Natural killer cell (primary cell): ENCODE measurements around the gene USH1G. TPM values are rescaled to one million over a fixed set of nuclear protein-coding genes. Genes with fewer than 3 reads are reported as not detected.

Experiments
- ATAC-seq, 3 donors: fragments of 150-1000 bp in 2 of 3; fragments of 200-7000 bp in 1 of 3; cut with Tn5 transposase; 1 replicate in 1 of 3; 2 replicates in 2 of 3; pipeline ENCODE4 v1.10.0; 2021; ENCODE audit warnings: mild to moderate bottlenecking in 2 of 3, moderate library complexity in 2 of 3
- DNase-seq, 2 donors: peaks; one replicate each; pipeline versions ENCODE4 v3.0.0 to v3.0.0-alpha.2; 2013 to 2021; ENCODE audit warnings: mixed read lengths in 1 of 2
- H3K27ac ChIP-seq: one replicate; pipeline ENCODE4 v1.5.1; 2013; ENCODE audit warnings: mild to moderate bottlenecking, low read length
- H3K27me3 ChIP-seq: one replicate; pipeline ENCODE4 v1.6.1; 2013; ENCODE audit warnings: low read length; ENCODE audit not compliant: control insufficient read depth, insufficient read depth
- H3K36me3 ChIP-seq: one replicate; pipeline ENCODE4 v1.6.1; 2013; ENCODE audit warnings: low read length; ENCODE audit not compliant: control insufficient read depth, insufficient read depth
- H3K4me1 ChIP-seq: one replicate; pipeline ENCODE4 v1.6.1; 2013; ENCODE audit warnings: low read length; ENCODE audit not compliant: control insufficient read depth, insufficient read depth
- H3K4me3 ChIP-seq: one replicate; pipeline ENCODE4 v1.5.1; 2013; ENCODE audit warnings: low read length
- H3K9me3 ChIP-seq: one replicate; pipeline ENCODE4 v1.6.1; 2013; ENCODE audit warnings: low read length; ENCODE audit not compliant: control insufficient read depth, insufficient read depth
- H3K27ac Mint-ChIP-seq, 2 donors: one replicate each; pipeline ENCODE4 v1.8.0; 2022; ENCODE audit warnings: mild to moderate bottlenecking in 2 of 2, mixed read lengths in 2 of 2, moderate library complexity in 1 of 2
- H3K27me3 Mint-ChIP-seq, 2 donors: one replicate each; pipeline ENCODE4 v1.8.0; 2022; ENCODE audit warnings: low read depth in 2 of 2, mixed read lengths in 2 of 2
- H3K36me3 Mint-ChIP-seq: one replicate; pipeline ENCODE4 v1.8.0; 2022; ENCODE audit warnings: mixed read lengths
- H3K4me1 Mint-ChIP-seq, 2 donors: one replicate each; pipeline ENCODE4 v1.8.0; 2022; ENCODE audit warnings: mixed read lengths in 2 of 2
- H3K4me3 Mint-ChIP-seq: one replicate; pipeline ENCODE4 v1.8.0; 2022; ENCODE audit warnings: mild to moderate bottlenecking, moderate library complexity, mixed read lengths
- H3K9me3 Mint-ChIP-seq, 2 donors: one replicate each; pipeline ENCODE4 v1.8.0; 2022; ENCODE audit warnings: mixed read lengths in 2 of 2
- CTCF ChIP-seq: fragments of 200-600 bp; IDR thresholded peaks from one replicate; pipeline ENCODE4 v1.8.0; 2022; ENCODE audit warnings: antibody characterized with exemption
- WGBS: methylation state at CpG from one replicate; pipeline ENCODE4 v1.1.7; 2013; ENCODE audit warnings: missing lambda C conversion rate; ENCODE audit not compliant: insufficient coverage; 5-methylcytosine and 5-hydroxymethylcytosine counted together
- intact Hi-C: fragments of 100-400 bp; cut with micrococcal nuclease; formaldehyde crosslinking; loops from one replicate; pipeline ENCODE4 v1.14.2; 2022
- total RNA-seq, 4 donors: library from RNA; stranded (reverse); fragments of 120-200 nt in 1 of 4; gene quantifications; one replicate each; pipeline versions ENCODE4 v1.2.3 to v1.2.4, GENCODE V29; 2013 to 2022

USH1G gene
- not detected for total RNA-seq
- not detected for total RNA-seq (2013)

- peaks cover 0 to 22% of the 10 kb centered on the region in 2 donors for H3K4me1 Mint-ChIP-seq
- no peaks in the 10 kb centered on the region for H3K36me3 Mint-ChIP-seq
- Histone ChIP-seq H3K36me3 (no peaks in the 10 kb centered on the region), H3K4me3 (peak within 1 kb of the TSS; percentile 20), H3K9me3 (no peaks in the 10 kb centered on the region), H3K27me3 (peaks cover 37% of the 10 kb centered on the region), H3K27ac (no peak within 1 kb of the TSS), H3K4me1 (peaks cover 23% of the 10 kb centered on the region)
- peaks cover 22 to 36% of the 10 kb centered on the region in 2 donors for H3K27me3 Mint-ChIP-seq
- DNase-seq (no peak), ATAC-seq (peak; percentile 33 to 59 (median 49))
- H3K9me3 Mint-ChIP-seq, result no peaks in the 10 kb centered on the region
- TF ChIP-seq CTCF, result no peak
- intact Hi-C loops, result loop anchor here (5.0 kb wide), 1 partner anchor 34 kb away; no protein-coding TSS in a partner anchor
- H3K4me3 Mint-ChIP-seq, result peak within 1 kb of the TSS; percentile 73
- no peak within 1 kb of the TSS for H3K27ac Mint-ChIP-seq
- WGBS, result 6% methylated on average over 57 of the region's 57 CpGs
These were observed at the start of gene USH1G for GRCh38 chr17:74922694-74923537. Gene USH1G, minus strand, starts transcription at chr17:74923255. Its CDS starts 182 bp downstream, at chr17:74923073.

- Histone ChIP-seq H3K36me3 (no peaks in the 10 kb centered on the region), H3K27me3 (peaks cover 23% of the 10 kb centered on the region), H3K4me3 (peak within 1 kb of the TSS; percentile 42), H3K27ac (no peak within 1 kb of the TSS), H3K4me1 (peaks cover 17% of the 10 kb centered on the region), H3K9me3 (no peaks in the 10 kb centered on the region)
- 3% methylated on average over 95 of the region's 95 CpGs for WGBS
- peak within 1 kb of the TSS; percentile 83 for H3K4me3 Mint-ChIP-seq
- intact Hi-C loops, result no loop called here
- peak; percentile 55 to 87 for DNase-seq
- peaks cover 6 to 25% of the 10 kb centered on the region in 2 donors for H3K27me3 Mint-ChIP-seq
- peak within 1 kb of the TSS in 1 of 2 donors; percentile 6 for H3K27ac Mint-ChIP-seq
- H3K9me3 Mint-ChIP-seq, result no peaks in the 10 kb centered on the region
- no peak for TF ChIP-seq CTCF
- ATAC-seq, result peak; percentile 73 to 92 (median 89)
- no peaks in the 10 kb centered on the region for H3K36me3 Mint-ChIP-seq
- peaks cover 6% of the 10 kb centered on the region in 2 donors for H3K4me1 Mint-ChIP-seq
These were observed 49.3 kb upstream of the USH1G start, which contains the start of gene HID1 for GRCh38 chr17:74972107-74972972. Gene HID1, minus strand, starts transcription at chr17:74972759. Its CDS starts 103 bp downstream, at chr17:74972656.

GRCh38 chr17:74971842-74972106, 48.7 kb upstream of the USH1G start:
- ATAC-seq, result no peak

More at GRCh38 chr17:74971842-74972106, 48.7 kb upstream of the USH1G start:
- H3K27me3 Mint-ChIP-seq, result peaks cover 6 to 23% of the 10 kb centered on the region in 2 donors
- Histone ChIP-seq H3K4me3 (no peak overlapping the region), H3K27ac (no peak overlapping the region), H3K36me3 (no peaks in the 10 kb centered on the region), H3K9me3 (no peaks in the 10 kb centered on the region), H3K4me1 (peaks cover 17% of the 10 kb centered on the region), H3K27me3 (peaks cover 23% of the 10 kb centered on the region)
- no peak for DNase-seq
- H3K9me3 Mint-ChIP-seq, result no peaks in the 10 kb centered on the region
- H3K36me3 Mint-ChIP-seq, result no peaks in the 10 kb centered on the region
- WGBS, result 41% methylated on average over 9 of the region's 9 CpGs
- H3K4me3 Mint-ChIP-seq, result peak overlapping the region; percentile 64
- TF ChIP-seq CTCF, result no peak
- peaks cover 6% of the 10 kb centered on the region in 2 donors for H3K4me1 Mint-ChIP-seq
- intact Hi-C loops, result no loop called here
- H3K27ac Mint-ChIP-seq, result no peak overlapping the region
